Stimulated activated CD8-positive, alpha-beta memory T cell treated with anti-CD3 and anti-CD28 coated beads, Interleukin-7, amount 100 ng/mL, for 4 hours (primary cell): ENCODE data around the gene TNFRSF19.
"Not testable (repeated sequence)": the region's sequence is repeated elsewhere in the genome, so short reads cannot be mapped to it uniquely, and the experiment has no call there.

ENCODE experiments used
- DNase-seq, 2 donors: peaks; one replicate each; pipeline ENCODE4 v3.0.0-alpha.2; 2020; ENCODE audit warnings: low read depth in 2 of 2

The TNFRSF19 gene

DNA sequence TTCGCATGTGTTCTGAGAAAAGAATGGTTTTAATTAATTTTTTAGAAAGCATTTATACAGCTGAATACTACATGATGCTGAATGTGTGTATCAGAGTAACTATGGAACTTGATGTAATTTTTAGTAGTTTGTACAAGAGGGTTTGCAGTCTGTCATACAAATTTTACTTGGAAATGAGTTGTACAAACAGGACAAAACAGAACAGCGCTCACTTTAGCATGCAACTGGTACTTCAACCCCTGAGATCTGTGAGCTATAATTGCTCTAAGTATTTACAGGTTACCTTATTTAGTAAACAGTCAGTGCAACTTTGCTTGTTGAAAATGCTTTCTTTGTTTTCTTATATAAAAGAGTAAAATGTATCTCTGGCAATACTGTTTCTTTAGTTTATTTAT, 706 bp downstream of the TNFRSF19 start:
- no peak for DNase-seq

DNA sequence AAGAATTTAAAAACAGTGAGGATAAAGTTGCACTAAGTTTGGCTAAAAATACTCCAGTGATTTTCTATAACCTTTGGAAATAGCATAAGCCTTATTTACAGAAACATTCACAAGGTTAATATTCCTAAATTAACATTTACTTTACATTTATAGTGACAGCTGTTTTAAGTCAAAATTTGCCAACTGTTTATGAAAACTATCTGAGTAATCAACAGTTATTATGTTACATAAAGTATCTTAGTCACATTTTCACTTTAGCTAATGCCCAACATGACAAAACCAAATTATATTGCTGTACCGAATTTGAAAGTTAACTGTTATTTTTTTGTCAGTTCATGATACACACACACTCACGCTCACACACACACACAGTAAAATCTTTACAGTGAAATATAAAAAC, 1.2 kb downstream of the TNFRSF19 start:
- DNase-seq = no peak

DNA sequence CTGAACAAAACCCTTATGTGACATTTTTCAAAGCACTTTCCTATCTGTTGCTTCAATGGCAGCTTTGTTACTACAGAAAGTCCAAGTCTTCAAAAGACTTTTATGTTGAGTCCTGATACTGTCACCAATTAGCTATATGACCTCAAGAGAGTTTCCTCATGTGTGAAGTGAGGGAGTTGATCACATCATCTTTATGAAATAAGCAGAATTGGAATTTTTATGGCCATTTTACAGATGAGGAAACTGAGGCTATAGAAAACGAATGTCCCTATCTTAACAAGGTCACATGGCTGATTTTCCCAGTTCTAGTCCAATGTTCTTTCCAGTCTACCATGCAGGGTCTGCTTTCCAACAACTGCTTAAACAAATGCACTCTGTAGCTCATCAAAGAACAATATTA, 2.6 kb downstream of the TNFRSF19 start:
- DNase-seq = no peak

GRCh38 chr13:23574421-23575145, 4.4 kb downstream of the TNFRSF19 start:
- no peak for DNase-seq

DNA sequence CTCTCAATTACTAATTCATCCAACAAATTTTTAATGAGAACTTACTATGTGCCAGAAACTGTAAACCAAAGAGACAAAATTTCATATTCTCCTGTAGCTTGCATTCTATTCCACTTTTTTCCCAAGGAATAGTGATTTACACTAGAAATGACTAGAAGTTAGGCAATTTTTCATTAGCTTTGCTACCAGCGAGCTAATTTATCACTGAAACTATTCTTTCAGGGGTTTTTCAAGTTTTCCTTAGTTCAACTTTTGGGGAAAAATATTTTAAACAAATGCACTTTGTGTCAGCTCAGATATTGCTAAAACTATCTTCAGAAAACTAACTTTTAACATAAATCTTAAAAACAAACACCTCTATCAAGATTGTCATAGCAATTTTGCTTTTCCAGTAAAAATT, 5.4 kb downstream of the TNFRSF19 start:
- DNase-seq = no peak

GRCh38 chr13:23578411-23579071, 8.3 kb downstream of the TNFRSF19 start:
- peak; percentile 6 to 42 for DNase-seq

- DNase-seq = peak; percentile 79 to 86
Observed at GRCh38 chr13:23579072-23579895, 9.1 kb downstream of the TNFRSF19 start.

DNA sequence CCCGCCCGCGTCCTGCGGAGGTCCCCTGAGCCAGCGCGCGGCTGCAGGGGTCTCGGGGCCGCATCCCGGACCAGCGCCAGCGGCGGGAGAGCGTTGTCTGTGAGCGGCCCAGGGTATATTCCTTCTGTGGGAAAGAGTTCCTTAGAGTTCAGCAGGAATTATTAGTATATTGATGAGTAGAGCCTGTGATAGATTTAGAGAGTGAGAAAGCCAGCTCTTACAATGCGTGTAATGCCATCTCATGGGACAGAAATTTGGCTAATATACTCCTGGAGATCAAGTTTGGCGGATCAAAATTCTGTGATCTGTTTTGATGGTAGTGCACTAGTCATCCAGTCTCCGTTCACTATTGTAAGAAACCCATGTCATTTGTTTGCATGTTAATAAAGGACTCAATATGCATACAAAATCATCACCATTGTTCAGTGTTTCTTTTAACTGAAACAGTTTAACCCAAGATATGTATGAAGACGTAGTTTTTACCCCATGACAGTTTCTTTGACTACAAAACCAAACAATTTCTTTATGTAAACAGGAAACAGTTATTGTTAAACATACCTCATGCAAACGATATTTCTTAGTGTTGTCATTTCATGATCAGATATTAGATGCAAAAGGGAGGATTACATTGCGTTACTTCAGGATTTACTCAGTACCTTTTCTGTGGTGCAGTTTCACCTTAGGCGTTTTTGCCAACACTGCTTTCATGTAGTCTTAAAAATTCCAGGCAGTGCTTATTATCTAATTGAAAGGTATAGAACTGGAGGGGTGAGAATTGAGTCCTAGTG, 9.9 kb downstream of the TNFRSF19 start:
- DNase-seq = no peak

DNA sequence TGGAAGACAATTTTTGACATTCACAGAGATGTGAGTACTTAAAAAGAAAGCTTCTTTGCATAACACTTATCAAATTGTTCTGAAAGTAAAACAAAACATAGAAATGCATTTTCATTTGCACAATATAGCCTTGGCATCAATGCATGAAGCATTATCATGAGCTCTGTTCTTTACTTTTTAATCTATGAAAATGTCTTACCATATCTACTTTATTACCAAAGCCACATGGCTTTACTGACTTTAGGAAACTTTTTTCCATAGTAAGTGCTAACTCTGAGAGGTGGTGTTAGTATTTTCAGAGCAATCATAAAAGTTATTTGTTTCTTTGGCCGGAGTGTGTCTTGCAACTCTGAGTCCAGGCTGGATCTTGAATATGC, 10.5 kb downstream of the TNFRSF19 start:
- no peak for DNase-seq

DNA sequence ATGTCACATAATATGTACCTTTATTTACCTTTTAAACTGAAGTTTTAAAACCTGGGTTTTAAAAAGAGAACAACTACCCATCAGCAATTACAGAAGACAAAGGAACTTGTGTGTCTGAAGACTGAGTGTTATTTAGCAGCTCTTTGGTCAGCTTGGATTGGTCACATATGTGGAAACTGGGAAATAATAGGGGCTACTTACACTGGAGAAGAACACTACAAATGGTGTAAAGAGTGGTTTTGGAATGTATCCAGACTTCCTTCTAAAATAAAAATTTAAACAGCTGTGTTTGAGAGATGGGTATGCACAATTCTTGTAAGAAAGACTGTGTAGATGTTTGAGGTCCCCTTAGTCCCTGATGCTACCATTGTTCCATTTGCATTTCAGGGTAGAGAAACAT, 13.3 kb downstream of the TNFRSF19 start:
- DNase-seq = no peak

DNA sequence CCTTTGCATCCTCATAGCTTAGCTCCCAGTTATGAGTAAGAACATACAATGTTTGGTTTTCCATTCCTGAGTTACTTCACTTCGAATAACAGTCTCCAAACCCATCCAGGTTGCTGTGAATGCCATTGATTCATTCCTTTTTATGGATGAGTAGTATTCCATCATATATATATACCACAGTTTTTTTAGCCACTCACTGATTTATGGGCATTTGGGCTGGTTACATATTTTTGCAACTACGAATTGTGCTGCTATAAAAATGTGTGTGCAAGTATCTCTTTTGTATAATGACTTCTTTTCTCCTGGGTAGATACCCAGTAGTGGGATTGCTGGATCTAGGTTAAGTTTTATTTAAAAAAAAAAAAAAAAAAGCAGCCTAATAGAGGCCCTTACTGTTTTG, 14.1 kb downstream of the TNFRSF19 start:
- no peak for DNase-seq

- no peak for DNase-seq
Observed at GRCh38 chr13:23586336-23586735, 16.1 kb downstream of the TNFRSF19 start.

- no peak for DNase-seq
Observed at GRCh38 chr13:23588666-23589065, 18.5 kb downstream of the TNFRSF19 start.

- DNase-seq = no peak
Observed at GRCh38 chr13:23592596-23592995, 22.4 kb downstream of the TNFRSF19 start.

GRCh38 chr13:23593148-23593547, 22.9 kb downstream of the TNFRSF19 start:
- no peak for DNase-seq

GRCh38 chr13:23594290-23594689, 24.1 kb downstream of the TNFRSF19 start:
- DNase-seq = not testable (repeated sequence)

GRCh38 chr13:23598369-23598768, 28.2 kb downstream of the TNFRSF19 start:
- no peak for DNase-seq

- DNase-seq = no peak
Observed at GRCh38 chr13:23599083-23599925, 29.1 kb downstream of the TNFRSF19 start.

DNA sequence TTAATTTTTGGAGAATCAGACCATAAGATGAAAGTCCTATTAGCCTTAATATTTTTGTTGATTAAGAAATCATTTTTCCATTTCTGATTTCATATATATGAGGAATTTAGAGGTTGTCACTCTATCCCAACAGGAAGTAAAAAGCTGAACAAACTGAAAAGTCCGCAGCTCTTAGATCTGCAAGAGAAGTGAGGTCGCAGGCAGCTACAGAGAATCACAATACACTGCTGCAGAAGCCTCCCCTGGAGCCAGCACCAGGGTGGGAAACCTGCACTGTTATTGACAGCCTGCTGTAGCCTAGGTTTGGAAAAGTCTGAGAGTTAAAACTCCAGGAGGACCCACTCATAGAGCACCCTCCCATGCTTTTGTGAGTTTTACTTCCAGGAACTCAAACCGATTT, 29.9 kb downstream of the TNFRSF19 start:
- DNase-seq = no peak

DNA sequence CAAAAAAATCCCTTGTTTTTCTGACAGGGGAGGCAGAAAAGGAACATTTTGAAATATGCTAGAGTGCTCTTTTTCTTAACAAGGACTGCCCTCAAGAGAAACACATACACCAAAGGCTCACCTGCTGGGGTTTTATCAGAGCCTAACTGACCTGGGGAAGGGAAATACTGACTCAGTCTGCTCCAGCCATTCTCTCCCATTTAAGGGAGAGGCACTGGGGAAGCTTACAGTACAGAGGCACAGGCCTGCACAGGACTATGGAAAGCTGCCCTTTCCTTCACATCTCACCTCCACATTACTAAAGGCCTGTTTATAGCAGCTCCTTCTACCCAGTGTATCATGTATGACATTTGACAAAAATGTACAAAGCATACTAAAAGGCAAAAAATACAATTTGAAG, 30.3 kb downstream of the TNFRSF19 start:
- DNase-seq = no peak

DNA sequence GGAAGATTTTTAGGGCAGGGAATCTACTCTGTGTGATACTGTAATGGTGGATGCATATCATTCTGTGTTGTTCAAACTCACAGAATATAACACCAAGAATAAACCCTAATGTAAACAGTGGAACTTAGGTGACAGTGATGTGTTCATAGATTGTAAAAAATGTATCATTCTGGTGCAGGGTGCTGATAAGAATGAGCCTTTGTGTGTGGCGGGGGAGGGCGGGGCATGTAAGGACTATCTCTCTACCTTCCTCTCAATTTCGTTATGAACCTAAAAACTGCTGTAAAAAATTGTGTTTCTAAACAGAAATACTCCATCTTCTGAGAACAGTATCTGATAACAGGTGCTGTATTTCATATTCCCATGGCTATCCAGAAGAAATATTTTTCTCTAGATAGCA, 35.6 kb downstream of the TNFRSF19 start:
- DNase-seq = no peak
